ENCODE data around the gene CALD1. TPM values are rescaled to one million over a fixed set of nuclear protein-coding genes. Genes with fewer than 3 reads are reported as not detected.

Gene CALD1
- total and polyA plus RNA-seq, 4 donors: 48.0 to 226 (median 95.2) TPM

- 72% methylated on average over 2 of the region's 2 CpGs for WGBS
- H3K9ac ChIP-seq (ENCODE audit: low read depth in 1 of 2, low read length in 2 of 2): no peak overlapping the region
- DNase-seq (ENCODE audit: low spot score): no peak
- no peaks in the 10 kb centered on the region for H3K36me3 ChIP-seq (ENCODE audit: control insufficient read depth in 4 of 4, insufficient read depth in 3 of 4, low read depth in 1 of 4, low read length in 3 of 4)
- peak overlapping the region in 1 of 3 donors; percentile 34 for H3K4me3 ChIP-seq (ENCODE audit: low read depth in 1 of 3, low read length in 3 of 3)
- no peak for TF ChIP-seq NR2F2 (IDR thresholded peaks at IDR 0.05)
- no peak for TF ChIP-seq RAD21 (IDR thresholded peaks at IDR 0.05)
- TF ChIP-seq, protein P1, sequence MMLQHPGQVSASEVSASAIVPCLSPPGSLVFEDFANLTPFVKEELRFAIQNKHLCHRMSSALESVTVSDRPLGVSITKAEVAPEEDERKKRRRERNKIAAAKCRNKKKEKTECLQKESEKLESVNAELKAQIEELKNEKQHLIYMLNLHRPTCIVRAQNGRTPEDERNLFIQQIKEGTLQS (IDR thresholded peaks at IDR 0.05): no peak
- no peak for TF ChIP-seq YY1 (IDR thresholded peaks at IDR 0.05)
- no peak for TF ChIP-seq HNF4G (IDR thresholded peaks at IDR 0.05)
- TF ChIP-seq, protein P2, sequence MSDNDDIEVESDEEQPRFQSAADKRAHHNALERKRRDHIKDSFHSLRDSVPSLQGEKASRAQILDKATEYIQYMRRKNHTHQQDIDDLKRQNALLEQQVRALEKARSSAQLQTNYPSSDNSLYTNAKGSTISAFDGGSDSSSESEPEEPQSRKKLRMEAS (IDR thresholded peaks at IDR 0.05): no peak
- TF ChIP-seq FOXA1 (IDR thresholded peaks at IDR 0.05): no peak
- no peak for TF ChIP-seq TAF1 (conservative IDR thresholded peaks at IDR 0.05)
- TF ChIP-seq REST (IDR thresholded peaks at IDR 0.05): no peak
- TF ChIP-seq, protein P3, sequence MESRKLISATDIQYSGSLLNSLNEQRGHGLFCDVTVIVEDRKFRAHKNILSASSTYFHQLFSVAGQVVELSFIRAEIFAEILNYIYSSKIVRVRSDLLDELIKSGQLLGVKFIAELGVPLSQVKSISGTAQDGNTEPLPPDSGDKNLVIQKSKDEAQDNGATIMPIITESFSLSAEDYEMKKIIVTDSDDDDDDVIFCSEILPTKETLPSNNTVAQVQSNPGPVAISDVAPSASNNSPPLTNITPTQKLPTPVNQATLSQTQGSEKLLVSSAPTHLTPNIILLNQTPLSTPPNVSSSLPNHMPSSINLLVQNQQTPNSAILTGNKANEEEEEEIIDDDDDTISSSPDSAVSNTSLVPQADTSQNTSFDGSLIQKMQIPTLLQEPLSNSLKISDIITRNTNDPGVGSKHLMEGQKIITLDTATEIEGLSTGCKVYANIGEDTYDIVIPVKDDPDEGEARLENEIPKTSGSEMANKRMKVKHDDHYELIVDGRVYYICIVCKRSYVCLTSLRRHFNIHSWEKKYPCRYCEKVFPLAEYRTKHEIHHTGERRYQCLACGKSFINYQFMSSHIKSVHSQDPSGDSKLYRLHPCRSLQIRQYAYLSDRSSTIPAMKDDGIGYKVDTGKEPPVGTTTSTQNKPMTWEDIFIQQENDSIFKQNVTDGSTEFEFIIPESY (IDR thresholded peaks at IDR 0.05): no peak
- no peak for TF ChIP-seq HNF4A (conservative IDR thresholded peaks at IDR 0.05)
- no peak for TF ChIP-seq RXRA (IDR thresholded peaks at IDR 0.05)
- no peak for TF ChIP-seq JUND (IDR thresholded peaks at IDR 0.05)
- TF ChIP-seq CTCF (IDR thresholded peaks at IDR 0.05; ENCODE audit: low read depth, low read length, missing input control): no peak
- no peak for TF ChIP-seq EGR1 (IDR thresholded peaks at IDR 0.05; ENCODE audit: low read depth in 2 of 2)
- peaks cover 0 to 4% (median 0%) of the 10 kb centered on the region in 4 donors for H3K4me1 ChIP-seq (ENCODE audit: control insufficient read depth in 4 of 4, insufficient read depth in 4 of 4, low read length in 3 of 4)
- peak overlapping the region in 1 of 2 donors; percentile 49 for H3K27ac ChIP-seq (ENCODE audit: low read depth in 1 of 2, low read length in 2 of 2)
- H3K27me3 ChIP-seq (ENCODE audit: control insufficient read depth in 4 of 4, insufficient read depth in 4 of 4, low read length in 3 of 4): no peaks in the 10 kb centered on the region
- H3K9me3 ChIP-seq (ENCODE audit: control insufficient read depth in 4 of 4, low read length in 3 of 4): no peaks in the 10 kb centered on the region
Observed at GRCh38 chr7:134781171-134781570, 1.7 kb downstream of the CALD1 start.

DNA sequence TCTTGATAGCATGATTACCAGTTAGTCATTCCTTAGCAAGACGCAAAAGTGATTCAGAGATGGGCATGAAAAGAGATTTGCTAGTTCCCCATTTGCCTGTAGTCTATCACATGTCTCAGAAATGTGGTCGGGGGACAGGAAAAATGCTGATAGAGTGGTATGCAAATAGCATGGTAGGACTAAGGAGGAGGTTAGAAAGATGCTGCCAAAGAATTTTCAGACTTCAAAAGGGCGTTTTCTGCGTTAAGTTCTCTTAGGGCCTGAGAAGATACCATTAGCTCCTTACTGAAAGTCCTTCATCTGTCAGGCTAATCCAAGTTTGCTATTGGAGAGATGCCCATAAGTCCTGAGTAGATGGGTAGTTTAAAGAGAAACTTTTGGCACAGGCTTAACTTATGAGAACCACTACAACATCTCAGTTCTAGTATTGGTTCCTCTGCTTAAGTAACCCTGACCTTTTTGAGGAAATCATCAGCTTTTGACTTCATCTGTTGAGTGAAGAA lies 2.7 kb downstream of the CALD1 start:
- WGBS: 69% methylated on average over 4 of the region's 4 CpGs
- Histone ChIP-seq H3K4me3 (ENCODE audit: low read depth in 1 of 3, low read length in 3 of 3) (peak overlapping the region in 1 of 3 donors; percentile 34), H3K27me3 (ENCODE audit: control insufficient read depth in 4 of 4, insufficient read depth in 4 of 4, low read length in 3 of 4) (no peaks in the 10 kb centered on the region), H3K9me3 (ENCODE audit: control insufficient read depth in 4 of 4, low read length in 3 of 4) (no peaks in the 10 kb centered on the region), H3K4me1 (ENCODE audit: control insufficient read depth in 4 of 4, insufficient read depth in 4 of 4, low read length in 3 of 4) (peaks cover 0 to 4% (median 0%) of the 10 kb centered on the region in 4 donors), H3K9ac (ENCODE audit: low read depth in 1 of 2, low read length in 2 of 2) (no peak overlapping the region), H3K27ac (ENCODE audit: low read depth in 1 of 2, low read length in 2 of 2) (no peak overlapping the region), H3K36me3 (ENCODE audit: control insufficient read depth in 4 of 4, insufficient read depth in 3 of 4, low read depth in 1 of 4, low read length in 3 of 4) (no peaks in the 10 kb centered on the region)
- DNase-seq (ENCODE audit: low spot score): no peak
- no peak for TF ChIP-seq REST (IDR thresholded peaks at IDR 0.05)
- no peak for TF ChIP-seq YY1 (IDR thresholded peaks at IDR 0.05)
- TF ChIP-seq TAF1 (conservative IDR thresholded peaks at IDR 0.05): no peak
- no peak for TF ChIP-seq EGR1 (IDR thresholded peaks at IDR 0.05; ENCODE audit: low read depth in 2 of 2)
- TF ChIP-seq RXRA (IDR thresholded peaks at IDR 0.05): no peak
- TF ChIP-seq GABPA (IDR thresholded peaks at IDR 0.05 in 1 of 2, conservative IDR thresholded peaks at IDR 0.05 in 1 of 2): no peak
- TF ChIP-seq SP1 (IDR thresholded peaks at IDR 0.05): no peak
- TF ChIP-seq, protein P1 (IDR thresholded peaks at IDR 0.05): no peak
- no peak for TF ChIP-seq RAD21 (IDR thresholded peaks at IDR 0.05)
- TF ChIP-seq, protein P3 (IDR thresholded peaks at IDR 0.05): no peak
- TF ChIP-seq FOXA2 (IDR thresholded peaks at IDR 0.05): no peak
